Activated CD4-positive, alpha-beta T cell treated with anti-CD3 and anti-CD28 coated beads, Interleukin-2, amount 10 ng/mL, durations not matched to agents 24 days and 14 days (primary cell): ENCODE data around the gene NDST1. TPM values are rescaled to one million over a fixed set of nuclear protein-coding genes. Genes with fewer than 3 reads are reported as not detected.
A peak's percentile ranks its signal among the peaks of the same experiment; 100 is the strongest.
"Not testable (repeated sequence)": the region's sequence is repeated elsewhere in the genome, so short reads cannot be mapped to it uniquely, and the experiment has no call there.

Experiments used
- DNase-seq: peaks from one replicate; pipeline ENCODE4 v3.0.0; 2022
- H3K27ac Mint-ChIP-seq: one replicate; pipeline ENCODE4 v1.8.0; 2022; ENCODE audit warnings: mild to moderate bottlenecking, mixed read lengths
- H3K27me3 Mint-ChIP-seq: one replicate; pipeline ENCODE4 v1.8.0; 2022; ENCODE audit warnings: mixed read lengths
- H3K36me3 Mint-ChIP-seq: one replicate; pipeline ENCODE4 v1.8.0; 2022; ENCODE audit warnings: low read depth, mild to moderate bottlenecking, mixed read lengths
- H3K4me1 Mint-ChIP-seq: one replicate; pipeline ENCODE4 v1.8.0; 2021; ENCODE audit warnings: mixed read lengths
- H3K4me3 Mint-ChIP-seq: one replicate; pipeline ENCODE4 v1.8.0; 2022; ENCODE audit warnings: mild to moderate bottlenecking, moderate library complexity, mixed read lengths
- H3K9me3 Mint-ChIP-seq: one replicate; pipeline ENCODE4 v1.8.0; 2021; ENCODE audit warnings: mixed read lengths
- intact Hi-C: fragments of 100-400 bp; cut with micrococcal nuclease; formaldehyde crosslinking; loops from one replicate; pipeline ENCODE4 v1.15.1; 2023
- total RNA-seq: library from RNA; stranded (reverse); gene quantifications from 2 replicates; pipeline ENCODE4 v1.2.3, GENCODE V29; 2022

NDST1 gene
- 2.8 and 3.9 TPM in 2 replicates for total RNA-seq

- intact Hi-C loops, result no loop called here
These were observed at the start of gene NDST1 for GRCh38 chr5:150507474-150508276. NDST1 (plus strand) TSS chr5:150508131; CDS start chr5:150521255, 13,124 bp downstream.

GRCh38 chr5:150458802-150459557, 49.0 kb upstream of the NDST1 start:
- intact Hi-C loops, result loop anchor here (1.0 to 10.0 kb wide), 8 partner anchors 9 to 454 kb away; partner anchors contain the start of genes HMGXB3 and TIGD6
- H3K27ac Mint-ChIP-seq, result peak overlapping the region; percentile 10

More at GRCh38 chr5:150507474-150508276, at the start of gene NDST1:
- Mint-ChIP-seq H3K9me3 (no peaks in the 10 kb centered on the region), H3K27ac (no peak within 1 kb of the TSS), H3K36me3 (no peaks in the 10 kb centered on the region), H3K4me3 (no peak within 1 kb of the TSS), H3K27me3 (no peaks in the 10 kb centered on the region), H3K4me1 (no peaks in the 10 kb centered on the region)
- DNase-seq, result no peak

GRCh38 chr5:150460781-150461180, 47.1 kb upstream of the NDST1 start:
- H3K27ac Mint-ChIP-seq, result no peak overlapping the region
- intact Hi-C loops, result no loop called here
- H3K27me3 Mint-ChIP-seq, result no peaks in the 10 kb centered on the region
- H3K4me3 Mint-ChIP-seq, result no peak overlapping the region
- no peaks in the 10 kb centered on the region for H3K36me3 Mint-ChIP-seq
- DNase-seq, result no peak
- peaks cover 27% of the 10 kb centered on the region for H3K4me1 Mint-ChIP-seq
- H3K9me3 Mint-ChIP-seq, result no peaks in the 10 kb centered on the region

More at GRCh38 chr5:150458802-150459557, 49.0 kb upstream of the NDST1 start:
- Mint-ChIP-seq H3K4me1 (peaks cover 27% of the 10 kb centered on the region), H3K4me3 (peak overlapping the region; percentile 44), H3K9me3 (no peaks in the 10 kb centered on the region), H3K36me3 (no peaks in the 10 kb centered on the region), H3K27me3 (no peaks in the 10 kb centered on the region)
- DNase-seq, result peak; percentile 96

GRCh38 chr5:150461231-150461630, 46.7 kb upstream of the NDST1 start:
- peaks cover 27% of the 10 kb centered on the region for H3K4me1 Mint-ChIP-seq
- no peaks in the 10 kb centered on the region for H3K9me3 Mint-ChIP-seq
- no peak overlapping the region for H3K4me3 Mint-ChIP-seq
- H3K36me3 Mint-ChIP-seq, result no peaks in the 10 kb centered on the region
- no peaks in the 10 kb centered on the region for H3K27me3 Mint-ChIP-seq
- no peak for DNase-seq
- no peak overlapping the region for H3K27ac Mint-ChIP-seq
- intact Hi-C loops, result no loop called here

GRCh38 chr5:150464554-150465012, 43.3 kb upstream of the NDST1 start:
- Mint-ChIP-seq H3K9me3 (no peaks in the 10 kb centered on the region), H3K4me1 (peaks cover 8% of the 10 kb centered on the region), H3K27ac (no peak overlapping the region), H3K27me3 (no peaks in the 10 kb centered on the region), H3K36me3 (no peaks in the 10 kb centered on the region), H3K4me3 (no peak overlapping the region)
- DNase-seq, result no peak
- intact Hi-C loops, result no loop called here

- Mint-ChIP-seq H3K36me3 (no peaks in the 10 kb centered on the region), H3K4me3 (no peak overlapping the region), H3K4me1 (peaks cover 3% of the 10 kb centered on the region), H3K9me3 (no peaks in the 10 kb centered on the region), H3K27me3 (no peaks in the 10 kb centered on the region), H3K27ac (no peak overlapping the region)
- DNase-seq, result no peak
- intact Hi-C loops, result no loop called here
These were observed 42.0 kb upstream of the NDST1 start for GRCh38 chr5:150465927-150466326.

GRCh38 chr5:150468206-150468605, 39.7 kb upstream of the NDST1 start:
- Mint-ChIP-seq H3K9me3 (no peaks in the 10 kb centered on the region), H3K27ac (no peak overlapping the region), H3K4me1 (no peaks in the 10 kb centered on the region), H3K4me3 (no peak overlapping the region), H3K27me3 (peaks cover 1% of the 10 kb centered on the region), H3K36me3 (no peaks in the 10 kb centered on the region)
- no peak for DNase-seq
- intact Hi-C loops, result no loop called here

- peaks cover 1% of the 10 kb centered on the region for H3K27me3 Mint-ChIP-seq
- H3K36me3 Mint-ChIP-seq, result no peaks in the 10 kb centered on the region
- no peaks in the 10 kb centered on the region for H3K9me3 Mint-ChIP-seq
- no peak for DNase-seq
- H3K4me1 Mint-ChIP-seq, result no peaks in the 10 kb centered on the region
- no peak overlapping the region for H3K4me3 Mint-ChIP-seq
- no peak overlapping the region for H3K27ac Mint-ChIP-seq
- intact Hi-C loops, result no loop called here
These were observed 38.0 kb upstream of the NDST1 start for GRCh38 chr5:150469718-150470469.

GRCh38 chr5:150473673-150474358, 34.1 kb upstream of the NDST1 start:
- Mint-ChIP-seq H3K4me1 (no peaks in the 10 kb centered on the region), H3K27me3 (peaks cover 1% of the 10 kb centered on the region), H3K36me3 (no peaks in the 10 kb centered on the region), H3K4me3 (no peak overlapping the region), H3K9me3 (no peaks in the 10 kb centered on the region), H3K27ac (no peak overlapping the region)
- no peak for DNase-seq
- intact Hi-C loops, result no loop called here

GRCh38 chr5:150476568-150476967, 31.4 kb upstream of the NDST1 start:
- H3K36me3 Mint-ChIP-seq, H3K9me3 Mint-ChIP-seq, intact Hi-C loops, H3K27ac Mint-ChIP-seq, DNase-seq, H3K27me3 Mint-ChIP-seq, H3K4me1 Mint-ChIP-seq, H3K4me3 Mint-ChIP-seq: not testable (repeated sequence)

GRCh38 chr5:150479416-150479815, 28.5 kb upstream of the NDST1 start:
- H3K27ac Mint-ChIP-seq, result no peak overlapping the region

GRCh38 chr5:150481708-150481965, 26.3 kb upstream of the NDST1 start:
- DNase-seq, result no peak
- H3K27me3 Mint-ChIP-seq, result peaks cover 18% of the 10 kb centered on the region
- H3K36me3 Mint-ChIP-seq, result no peaks in the 10 kb centered on the region
- no peak overlapping the region for H3K4me3 Mint-ChIP-seq
- no peak overlapping the region for H3K27ac Mint-ChIP-seq
- no peaks in the 10 kb centered on the region for H3K4me1 Mint-ChIP-seq
- intact Hi-C loops, result no loop called here
- H3K9me3 Mint-ChIP-seq, result no peaks in the 10 kb centered on the region

More at GRCh38 chr5:150479416-150479815, 28.5 kb upstream of the NDST1 start:
- Mint-ChIP-seq H3K4me1 (no peaks in the 10 kb centered on the region), H3K9me3 (no peaks in the 10 kb centered on the region), H3K36me3 (no peaks in the 10 kb centered on the region), H3K27me3 (peaks cover 13% of the 10 kb centered on the region), H3K4me3 (no peak overlapping the region)
- intact Hi-C loops, result no loop called here
- no peak for DNase-seq

- Mint-ChIP-seq H3K36me3 (no peaks in the 10 kb centered on the region), H3K27me3 (peaks cover 19% of the 10 kb centered on the region), H3K9me3 (no peaks in the 10 kb centered on the region), H3K27ac (no peak overlapping the region), H3K4me3 (no peak overlapping the region), H3K4me1 (peaks cover under 1% of the 10 kb centered on the region)
- DNase-seq, result no peak
- intact Hi-C loops, result no loop called here
These were observed 25.9 kb upstream of the NDST1 start for GRCh38 chr5:150481972-150482406.
